ENCODE data around the gene TIA1. TPM values are rescaled to one million over a fixed set of nuclear protein-coding genes. Genes with fewer than 3 reads are reported as not detected.
"Not testable (repeated sequence)": the region's sequence is repeated elsewhere in the genome, so short reads cannot be mapped to it uniquely, and the experiment has no call there.

TIA1 gene
- total RNA-seq, 2 donors from 2014 or later = 27.2 to 28.9 TPM

GRCh38 chr2:70243806-70244584 lies 4.4 kb downstream of the TIA1 start:
- no peak overlapping the region for H3K4me3 ChIP-seq
- H3K36me3 ChIP-seq = peaks cover 7% of the 10 kb centered on the region
- DNase-seq (ENCODE audit: low spot score) = no peak
- H3K27ac ChIP-seq = no peak overlapping the region
- no peaks in the 10 kb centered on the region for H3K9me3 ChIP-seq
- peaks cover 0 to 52% of the 10 kb centered on the region in 2 donors for H3K4me1 ChIP-seq
- no peaks in the 10 kb centered on the region for H3K27me3 ChIP-seq
- no peak for TF ChIP-seq CTCF (IDR thresholded peaks at IDR 0.05)

- Histone ChIP-seq H3K27me3 (no peaks in the 10 kb centered on the region), H3K4me1 (peaks cover 0 to 52% of the 10 kb centered on the region in 2 donors), H3K4me3 (no peak overlapping the region), H3K36me3 (peaks cover 7% of the 10 kb centered on the region), H3K27ac (no peak overlapping the region), H3K9me3 (no peaks in the 10 kb centered on the region)
- TF ChIP-seq CTCF (IDR thresholded peaks at IDR 0.05) = no peak
- DNase-seq (ENCODE audit: low spot score) = no peak
Observed at GRCh38 chr2:70242552-70242951, 5.9 kb downstream of the TIA1 start.

- no peak for DNase-seq (ENCODE audit: low spot score)
- Histone ChIP-seq H3K27me3 (no peaks in the 10 kb centered on the region), H3K4me1 (peaks cover 0 to 46% of the 10 kb centered on the region in 2 donors), H3K36me3 (peaks cover 7% of the 10 kb centered on the region), H3K27ac (no peak overlapping the region), H3K9me3 (no peaks in the 10 kb centered on the region), H3K4me3 (no peak overlapping the region)
- no peak for TF ChIP-seq CTCF (IDR thresholded peaks at IDR 0.05)
Observed at GRCh38 chr2:70241340-70241739, 7.1 kb downstream of the TIA1 start.

- Histone ChIP-seq H3K4me1 (peaks cover 0 to 40% of the 10 kb centered on the region in 2 donors), H3K9me3 (no peaks in the 10 kb centered on the region), H3K27ac (no peak overlapping the region), H3K36me3 (peaks cover 7% of the 10 kb centered on the region), H3K27me3 (no peaks in the 10 kb centered on the region), H3K4me3 (no peak overlapping the region)
- TF ChIP-seq CTCF (IDR thresholded peaks at IDR 0.05) = no peak
- DNase-seq (ENCODE audit: low spot score) = no peak
Observed at GRCh38 chr2:70240599-70240998, 7.8 kb downstream of the TIA1 start.

GRCh38 chr2:70233926-70234325 lies 14.5 kb downstream of the TIA1 start:
- no peak for DNase-seq (ENCODE audit: low spot score)
- no peaks in the 10 kb centered on the region for H3K9me3 ChIP-seq
- TF ChIP-seq CTCF (IDR thresholded peaks at IDR 0.05) = no peak
- H3K27ac ChIP-seq = no peak overlapping the region
- peaks cover 46% of the 10 kb centered on the region for H3K36me3 ChIP-seq
- no peaks in the 10 kb centered on the region for H3K27me3 ChIP-seq
- H3K4me3 ChIP-seq = no peak overlapping the region
- no peaks in the 10 kb centered on the region for H3K4me1 ChIP-seq

- Histone ChIP-seq H3K27me3 (no peaks in the 10 kb centered on the region), H3K4me1 (no peaks in the 10 kb centered on the region), H3K36me3 (peaks cover 90% of the 10 kb centered on the region), H3K4me3 (no peak overlapping the region), H3K27ac (no peak overlapping the region), H3K9me3 (no peaks in the 10 kb centered on the region)
- TF ChIP-seq CTCF (IDR thresholded peaks at IDR 0.05) = no peak
- no peak for DNase-seq (ENCODE audit: low spot score)
Observed at GRCh38 chr2:70226781-70227180, 21.6 kb downstream of the TIA1 start.

- H3K36me3 ChIP-seq = peaks cover 97% of the 10 kb centered on the region
- H3K27ac ChIP-seq; H3K27me3 ChIP-seq; H3K4me1 ChIP-seq; H3K4me3 ChIP-seq; DNase-seq (ENCODE audit: low spot score); H3K9me3 ChIP-seq: not testable (repeated sequence)
Observed at GRCh38 chr2:70223305-70223704, 25.1 kb downstream of the TIA1 start.
